Neuron (in vitro differentiated cells): Measurements from ENCODE around the gene MYOG.

Experiments
- H2AFZ ChIP-seq: one replicate; pipeline ENCODE4 v1.6.1; 2013; ENCODE audit warnings: low read depth, mild to moderate bottlenecking, inconsistent platforms, low read length, moderate library complexity
- H3K27me3 ChIP-seq: one replicate; pipeline ENCODE4 v1.6.1; 2013; ENCODE audit warnings: low read length; ENCODE audit not compliant: insufficient read depth
- H3K36me3 ChIP-seq: one replicate; pipeline ENCODE4 v1.6.1; 2013; ENCODE audit warnings: low read length; ENCODE audit not compliant: insufficient read depth
- H3K4me1 ChIP-seq: one replicate; pipeline ENCODE4 v1.6.1; 2013; ENCODE audit warnings: low read length; ENCODE audit not compliant: insufficient read depth
- H3K4me3 ChIP-seq: 2 replicates; pipeline ENCODE4 v1.5.1; 2013; ENCODE audit warnings: mild to moderate bottlenecking, low read length, moderate library complexity
- H3K9me3 ChIP-seq: one replicate; pipeline ENCODE4 v1.6.1; 2013; ENCODE audit warnings: low read length

Gene MYOG

GRCh38 chr1:203124546-203125317, 38.9 kb upstream of the MYOG start:
- Histone ChIP-seq H3K36me3 (no peaks in the 10 kb centered on the region), H3K4me1 (peaks cover 4% of the 10 kb centered on the region), H3K4me3 (no peak overlapping the region), H3K9me3 (no peaks in the 10 kb centered on the region), H2AFZ (no peak overlapping the region), H3K27me3 (peaks cover 60% of the 10 kb centered on the region)

- no peak overlapping the region for H2AFZ ChIP-seq
- peaks cover 59% of the 10 kb centered on the region for H3K27me3 ChIP-seq
Measured at GRCh38 chr1:203124011-203124410, 38.2 kb upstream of the MYOG start.

GRCh38 chr1:203122159-203122558, 36.3 kb upstream of the MYOG start:
- no peaks in the 10 kb centered on the region for H3K36me3 ChIP-seq
- no peaks in the 10 kb centered on the region for H3K9me3 ChIP-seq
- peaks cover under 1% of the 10 kb centered on the region for H3K4me1 ChIP-seq
- H3K27me3 ChIP-seq, result peaks cover 43% of the 10 kb centered on the region
- no peak overlapping the region for H3K4me3 ChIP-seq
- no peak overlapping the region for H2AFZ ChIP-seq

More at GRCh38 chr1:203124011-203124410, 38.2 kb upstream of the MYOG start:
- Histone ChIP-seq H3K4me1 (peaks cover 4% of the 10 kb centered on the region), H3K4me3 (no peak overlapping the region), H3K9me3 (no peaks in the 10 kb centered on the region), H3K36me3 (no peaks in the 10 kb centered on the region)

GRCh38 chr1:203121186-203122015, 35.6 kb upstream of the MYOG start:
- Histone ChIP-seq H3K4me1 (no peaks in the 10 kb centered on the region), H2AFZ (no peak overlapping the region), H3K27me3 (peaks cover 39% of the 10 kb centered on the region), H3K4me3 (no peak overlapping the region), H3K36me3 (no peaks in the 10 kb centered on the region), H3K9me3 (no peaks in the 10 kb centered on the region)

GRCh38 chr1:203120325-203121153, 34.7 kb upstream of the MYOG start:
- H3K36me3 ChIP-seq, result no peaks in the 10 kb centered on the region
- H3K4me1 ChIP-seq, result no peaks in the 10 kb centered on the region
- no peak overlapping the region for H3K4me3 ChIP-seq
- H2AFZ ChIP-seq, result no peak overlapping the region
- no peaks in the 10 kb centered on the region for H3K9me3 ChIP-seq
- H3K27me3 ChIP-seq, result peaks cover 36% of the 10 kb centered on the region

- Histone ChIP-seq H3K36me3 (no peaks in the 10 kb centered on the region), H3K4me3 (no peak overlapping the region), H2AFZ (no peak overlapping the region), H3K27me3 (peaks cover 23% of the 10 kb centered on the region), H3K4me1 (no peaks in the 10 kb centered on the region), H3K9me3 (no peaks in the 10 kb centered on the region)
Measured at GRCh38 chr1:203117611-203118575, 32.1 kb upstream of the MYOG start.

- H3K4me3 ChIP-seq, result no peak overlapping the region
- no peaks in the 10 kb centered on the region for H3K9me3 ChIP-seq
- H3K4me1 ChIP-seq, result no peaks in the 10 kb centered on the region
- H2AFZ ChIP-seq, result no peak overlapping the region
- H3K36me3 ChIP-seq, result no peaks in the 10 kb centered on the region
- H3K27me3 ChIP-seq, result peaks cover 21% of the 10 kb centered on the region
Measured at GRCh38 chr1:203116091-203116820, 30.4 kb upstream of the MYOG start.

- Histone ChIP-seq H3K4me3 (no peak overlapping the region), H3K4me1 (no peaks in the 10 kb centered on the region), H2AFZ (no peak overlapping the region), H3K36me3 (no peaks in the 10 kb centered on the region), H3K27me3 (peaks cover 25% of the 10 kb centered on the region), H3K9me3 (no peaks in the 10 kb centered on the region)
Measured at GRCh38 chr1:203114202-203114601, 28.4 kb upstream of the MYOG start.

GRCh38 chr1:203113308-203113707, 27.5 kb upstream of the MYOG start:
- Histone ChIP-seq H3K4me3 (no peak overlapping the region), H3K27me3 (peaks cover 25% of the 10 kb centered on the region), H3K4me1 (no peaks in the 10 kb centered on the region), H3K9me3 (no peaks in the 10 kb centered on the region), H3K36me3 (no peaks in the 10 kb centered on the region), H2AFZ (no peak overlapping the region)

- peaks cover 25% of the 10 kb centered on the region for H3K27me3 ChIP-seq
- no peaks in the 10 kb centered on the region for H3K9me3 ChIP-seq
- H3K4me1 ChIP-seq, result no peaks in the 10 kb centered on the region
- H3K4me3 ChIP-seq, result no peak overlapping the region
- no peak overlapping the region for H2AFZ ChIP-seq
- H3K36me3 ChIP-seq, result no peaks in the 10 kb centered on the region
Measured at GRCh38 chr1:203112475-203112874, 26.7 kb upstream of the MYOG start.

- Histone ChIP-seq H3K36me3 (no peaks in the 10 kb centered on the region), H3K9me3 (no peaks in the 10 kb centered on the region), H3K4me1 (no peaks in the 10 kb centered on the region), H2AFZ (no peak overlapping the region), H3K27me3 (no peaks in the 10 kb centered on the region), H3K4me3 (no peak overlapping the region)
Measured at GRCh38 chr1:203104789-203105390, 19.1 kb upstream of the MYOG start.
